H1 (cell line): ENCODE results near the gene MBD5. TPM values are rescaled to one million over a fixed set of nuclear protein-coding genes. Genes with fewer than 3 reads are reported as not detected.

Experiments used
- CTCF ChIA-PET: fragments of 300-600 bp; sonication (Branson Sonifier 250); formaldehyde crosslinking; loops from one replicate; lab custom pipeline; 2021; ENCODE audit not compliant: partially characterized antibody; lab: Charles Lee
- POLR2A ChIA-PET: fragments of 300-600 bp; sonication (Branson Sonifier 250); formaldehyde crosslinking; loops from one replicate; lab custom pipeline; 2021; ENCODE audit warnings: inconsistent platforms; ENCODE audit not compliant: partially characterized antibody; lab: Charles Lee
- DNase-seq, 2 experiments: peaks; one replicate each; pipeline versions ENCODE4 v3.0.0 to v3.0.0-alpha.2; 2010 to 2022; ENCODE audit warnings: low spot score in 2 of 2, low read depth in 1 of 2, mixed read lengths in 1 of 2
- FAIRE-seq: peaks from 2 replicates; lab custom pipeline; 2011; peaks lifted over from hg19 to GRCh38; lab: Jason Lieb, UNC
- H2AFZ ChIP-seq: 2 replicates; pipeline ENCODE4 v1.8.1; 2012; ENCODE audit warnings: low read length, inconsistent platforms
- H2AK5ac ChIP-seq: 2 replicates; pipeline ENCODE4 v1.6.1; 2013; ENCODE audit warnings: low read depth, low read length
- H2BK120ac ChIP-seq: replicated peaks from 2 replicates; pipeline ENCODE3; 2013; ENCODE audit warnings: low read depth, low read length, inconsistent platforms
- H2BK12ac ChIP-seq: 2 replicates; pipeline ENCODE4 v1.6.1; 2013; ENCODE audit warnings: low read depth, low read length
- H2BK15ac ChIP-seq: 2 replicates; pipeline ENCODE4 v1.6.1; 2013; ENCODE audit warnings: low read length
- H2BK20ac ChIP-seq: 2 replicates; pipeline ENCODE4 v1.6.1; 2013; ENCODE audit warnings: low read length
- H2BK5ac ChIP-seq: 2 replicates; pipeline ENCODE4 v1.6.1; 2013; ENCODE audit warnings: low read depth, low read length
- H3K14ac ChIP-seq: 2 replicates; pipeline ENCODE4 v1.6.1; 2013; ENCODE audit warnings: inconsistent platforms; ENCODE audit not compliant: insufficient read length
- H3K18ac ChIP-seq: 2 replicates; pipeline ENCODE4 v1.6.1; 2013; ENCODE audit warnings: low read length; ENCODE audit errors: extremely low read depth
- H3K23ac ChIP-seq: 2 replicates; pipeline ENCODE4 v1.6.1; 2013; ENCODE audit warnings: inconsistent platforms; ENCODE audit not compliant: insufficient read length
- H3K23me2 ChIP-seq: 2 replicates; pipeline ENCODE4 v1.6.1; 2013; ENCODE audit warnings: low read depth, low read length
- H3K27ac ChIP-seq: 2 replicates; pipeline ENCODE4 v1.6.1; 2011; ENCODE audit warnings: low read depth, low read length, inconsistent platforms
- H3K27me3 ChIP-seq, 4 experiments: replicated peaks in 1 of 4; 1 replicate in 1 of 4; 2 replicates in 3 of 4; pipeline versions ENCODE4 v1.6.1 to v1.8.1; 2011 to 2013; ENCODE audit warnings: low read length in 3 of 4, mild to moderate bottlenecking in 3 of 4, inconsistent platforms in 2 of 4, mixed read lengths in 2 of 4, moderate library complexity in 1 of 4; ENCODE audit not compliant: control insufficient read depth in 3 of 4, insufficient read depth in 3 of 4; ENCODE audit errors: extremely low read depth in 1 of 4
- H3K36me3 ChIP-seq, 4 experiments: 2 replicates each; pipeline versions ENCODE4 v1.6.1 to v1.8.1; 2011 to 2013; ENCODE audit warnings: mild to moderate bottlenecking in 4 of 4, low read length in 3 of 4, moderate library complexity in 2 of 4, control low read depth in 1 of 4, inconsistent platforms in 1 of 4; ENCODE audit not compliant: insufficient read depth in 4 of 4, control insufficient read depth in 2 of 4
- H3K4ac ChIP-seq: replicated peaks from 2 replicates; pipeline ENCODE3; 2013; ENCODE audit warnings: low read length, low read depth, mixed read lengths, inconsistent platforms; ENCODE audit not compliant: insufficient read length
- H3K4me1 ChIP-seq, 4 experiments: replicated peaks in 1 of 4; 1 replicate in 1 of 4; 2 replicates in 3 of 4; pipeline versions ENCODE4 v1.6.1 to v1.8.1; 2011 to 2013; ENCODE audit warnings: low read length in 3 of 4, inconsistent platforms in 2 of 4, mixed read lengths in 1 of 4; ENCODE audit not compliant: insufficient read depth in 4 of 4, control insufficient read depth in 3 of 4
- H3K4me2 ChIP-seq, 2 experiments: 2 replicates each; pipeline versions ENCODE4 v1.6.1 to v1.8.1; 2011 to 2013; ENCODE audit warnings: low read depth in 2 of 2, low read length in 2 of 2, control low read depth in 1 of 2, inconsistent platforms in 1 of 2, mild to moderate bottlenecking in 1 of 2; ENCODE audit not compliant: insufficient read depth in 1 of 2
- H3K4me3 ChIP-seq, 4 experiments: fragments of 200-600, 300-600 bp in 1 of 4; sonication (generic), shearing (Covaris generic), sonication (Bioruptor Twin) in 1 of 4; 2 replicates each; pipeline versions ENCODE4 v1.5.1 to v1.8.1; 2011 to 2016; ENCODE audit warnings: low read length in 4 of 4, low read depth in 3 of 4, control low read depth in 2 of 4, inconsistent platforms in 2 of 4, mild to moderate bottlenecking in 2 of 4, mixed read lengths in 1 of 4, moderate library complexity in 1 of 4; ENCODE audit not compliant: insufficient read depth in 2 of 4; ENCODE audit errors: extremely low read depth in 1 of 4
- H3K56ac ChIP-seq: replicated peaks from 2 replicates; pipeline ENCODE3; 2013; ENCODE audit warnings: low read depth, mild to moderate bottlenecking, mixed read lengths, low read length, inconsistent platforms; ENCODE audit not compliant: insufficient read length
- H3K79me1 ChIP-seq: 2 replicates; pipeline ENCODE4 v1.6.1; 2013; ENCODE audit warnings: low read depth, low read length, control low read depth
- H3K79me2 ChIP-seq, 2 experiments: 2 replicates each; pipeline versions ENCODE4 v1.6.1 to v1.8.1; 2012 to 2013; ENCODE audit warnings: low read length in 2 of 2, mild to moderate bottlenecking in 2 of 2, inconsistent platforms in 1 of 2; ENCODE audit not compliant: insufficient read depth in 2 of 2, control insufficient read depth in 1 of 2
- H3K9ac ChIP-seq, 4 experiments: replicated peaks in 1 of 4; 1 replicate in 1 of 4; 2 replicates in 3 of 4; pipeline versions ENCODE4 v1.6.1 to v1.8.1; 2011 to 2013; ENCODE audit warnings: low read depth in 3 of 4, low read length in 3 of 4, control low read depth in 2 of 4, mild to moderate bottlenecking in 2 of 4, moderate library complexity in 2 of 4, inconsistent platforms in 1 of 4; ENCODE audit errors: extremely low read depth in 1 of 4
- H3K9me3 ChIP-seq, 2 experiments: 2 replicates each; pipeline versions ENCODE4 v1.6.1 to v1.8.1; 2012 to 2013; ENCODE audit warnings: mild to moderate bottlenecking in 2 of 2, moderate library complexity in 2 of 2, control low read depth in 1 of 2, inconsistent platforms in 1 of 2, low read depth in 1 of 2, low read length in 1 of 2, mixed read lengths in 1 of 2; ENCODE audit not compliant: insufficient read depth in 2 of 2
- H4K20me1 ChIP-seq, 2 experiments: replicated peaks in 1 of 2; 2 replicates each; pipeline versions ENCODE3 to v1.8.1; 2011 to 2013; ENCODE audit warnings: inconsistent platforms in 2 of 2, low read length in 2 of 2, mild to moderate bottlenecking in 1 of 2; ENCODE audit not compliant: insufficient read depth in 2 of 2, control insufficient read depth in 1 of 2
- H4K5ac ChIP-seq: 2 replicates; pipeline ENCODE4 v1.6.1; 2013; ENCODE audit warnings: low read length, low read depth, mixed read lengths, inconsistent platforms; ENCODE audit not compliant: insufficient read length
- H4K8ac ChIP-seq: 2 replicates; pipeline ENCODE4 v1.8.0; 2013; ENCODE audit warnings: mild to moderate bottlenecking, moderate library complexity, low read length, inconsistent platforms; ENCODE audit not compliant: insufficient read depth; ENCODE audit errors: extremely low read depth
- H4K91ac ChIP-seq: replicated peaks from 2 replicates; pipeline ENCODE3; 2013; ENCODE audit warnings: low read length, mixed read lengths, inconsistent platforms; ENCODE audit not compliant: insufficient read length
- CEBPB ChIP-seq: IDR thresholded peaks from 2 replicates; pipeline ENCODE4 v1.6.1; 2012; ENCODE audit warnings: low read depth, low read length
- CHD1 ChIP-seq: IDR thresholded peaks from 2 replicates; pipeline ENCODE4 v1.6.1; 2012; ENCODE audit warnings: low read depth, low read length, improper control_type of control experiment
- RFX5 ChIP-seq: IDR thresholded peaks from 2 replicates; pipeline ENCODE4 v1.6.1; 2011; ENCODE audit warnings: low read depth, low read length, improper control_type of control experiment, borderline replicate concordance
- TCF12 ChIP-seq: IDR thresholded peaks from 2 replicates; pipeline ENCODE4 v1.6.1; 2011; ENCODE audit warnings: low read depth, mild to moderate bottlenecking, low read length
- TEAD4 ChIP-seq: IDR thresholded peaks from 2 replicates; pipeline ENCODE4 v1.6.1; 2012; ENCODE audit warnings: low read depth, low read length, inconsistent platforms, mixed read lengths
- WGBS, 2 experiments: shearing (Covaris generic) in 1 of 2; methylation state at CpG; one replicate each; pipeline versions ENCODE4 v1.1.6 to v1.1.7; 2013 to 2015; ENCODE audit warnings: low lambda C conversion rate in 2 of 2, mixed read lengths in 2 of 2, inconsistent platforms in 1 of 2, low coverage in 1 of 2, missing lambda C conversion rate in 1 of 2; ENCODE audit not compliant: insufficient replicate concordance in 2 of 2, insufficient coverage in 1 of 2, insufficient read length in 1 of 2; ENCODE audit errors: extremely low coverage in 1 of 2, missing lambda C conversion rate in 1 of 2; 5-methylcytosine and 5-hydroxymethylcytosine counted together
- polyA plus RNA-seq, 7 experiments: library from polyadenylated mRNA; depleted of rRNA in 3 of 7; stranded (reverse) in 5 of 7; unstranded in 2 of 7; fragments of >200 nt in 5 of 7; fragments of 200-250 nt in 2 of 7; gene quantifications; 1 replicate in 5 of 7; 2 replicates in 1 of 7; 4 replicates in 1 of 7; pipeline versions ENCODE4 v1.2.1 to v1.2.3, GENCODE V29; 2011 to 2013; ENCODE audit warnings: missing spikeins in 2 of 7, mixed read lengths in 2 of 7
- total RNA-seq: library from RNA; stranded (reverse); fragmentation: NEBNext Ultra II Directional; extraction: Animal tissue kit (Norgen Biotek cat#: 25700); gene quantifications from 2 replicates; pipeline ENCODE4 v1.2.1, GENCODE V29; 2021

MBD5 gene
- total and polyA plus RNA-seq, 2 of the 8 experiments (the other 6 are each of a cell fraction or from before 2014, with no cell fraction given): 9.7 to 29.4 TPM

- no peaks in the 10 kb centered on the region for H3K4me1 ChIP-seq
- H4K20me1 ChIP-seq: peaks cover 2% of the 10 kb centered on the region in 2 experiments
- no peak overlapping the region for H3K56ac ChIP-seq
- peak overlapping the region; percentile 11; the same call in 1 of the 2 replicates for H4K8ac ChIP-seq
- TF ChIP-seq CHD1 (no peak), CEBPB (no peak), TCF12 (no peak), TEAD4 (no peak), RFX5 (no peak)
- H3K9ac ChIP-seq: no peak overlapping the region
- no peak overlapping the region for H2AK5ac ChIP-seq
- H3K36me3 ChIP-seq: no peaks in the 10 kb centered on the region
- no peak overlapping the region for H3K4me3 ChIP-seq
- no peak overlapping the region for H3K27ac ChIP-seq
- H3K23me2 ChIP-seq: no peaks in the 10 kb centered on the region
- H3K18ac ChIP-seq: no peak overlapping the region
- no peaks in the 10 kb centered on the region for H3K79me1 ChIP-seq
- FAIRE-seq (no peak), DNase-seq (no peak)
- CTCF ChIA-PET: interaction anchor here (0.6 to 1.7 kb wide), 5 partner anchors 9 to 863 kb away, joined by 3 to 4 read pairs (median 3); no protein-coding TSS in a partner anchor
- H2BK5ac ChIP-seq: no peak overlapping the region
- no peak overlapping the region for H2BK120ac ChIP-seq
- H3K9me3 ChIP-seq: no peaks in the 10 kb centered on the region
- H2BK12ac ChIP-seq: no peak overlapping the region
- WGBS, 2 experiments: 100% methylated on average over 5 of the region's 6 CpGs; no CpG with 5 or more reads in 1 of the 2 experiments
- no peak overlapping the region for H3K23ac ChIP-seq
- no peak overlapping the region for H2BK15ac ChIP-seq
- no peak overlapping the region for H3K4ac ChIP-seq
- H3K27me3 ChIP-seq: no peaks in the 10 kb centered on the region
- no peak overlapping the region for H4K5ac ChIP-seq
- no peaks in the 10 kb centered on the region for H3K79me2 ChIP-seq
- no peak overlapping the region for H3K14ac ChIP-seq
- H4K91ac ChIP-seq: no peak overlapping the region
- POLR2A ChIA-PET: no interaction called here
- no peak overlapping the region for H3K4me2 ChIP-seq
- no peak overlapping the region for H2BK20ac ChIP-seq
- H2AFZ ChIP-seq: no peak overlapping the region
Observed at GRCh38 chr2:148172131-148172753, 151.4 kb downstream of the MBD5 start.
